Activated naive CD8-positive, alpha-beta T cell treated with anti-CD3 and anti-CD28 coated beads, Interleukin-2, amount 10 ng/mL, durations not matched to agents 7 days and 5 days (primary cell): ENCODE data around the gene SAA2. TPM values are rescaled to one million over a fixed set of nuclear protein-coding genes. Genes with fewer than 3 reads are reported as not detected.
"Not testable (repeated sequence)": the region's sequence is repeated elsewhere in the genome, so short reads cannot be mapped to it uniquely, and the experiment has no call there.

Experiments used
- ATAC-seq: fragments of 150-1000 bp; cut with Tn5 transposase; one replicate; pipeline ENCODE4 v1.10.0; 2021; ENCODE audit warnings: low read depth, moderate library complexity
- POLR2A ChIA-PET: fragments of 350-600 bp; sonication (Branson Sonifier 250); formaldehyde crosslinking; loops from one replicate; lab custom pipeline; 2021; ENCODE audit warnings: antibody characterized with exemption; lab: Charles Lee
- DNase-seq: peaks from one replicate; pipeline ENCODE4 v3.0.0; 2021
- H3K27ac Mint-ChIP-seq: one replicate; pipeline ENCODE4 v1.8.0; 2022; ENCODE audit warnings: mild to moderate bottlenecking, mixed read lengths
- H3K27me3 Mint-ChIP-seq: one replicate; pipeline ENCODE4 v1.8.0; 2022; ENCODE audit warnings: mild to moderate bottlenecking, moderate library complexity, mixed read lengths
- H3K36me3 Mint-ChIP-seq: one replicate; pipeline ENCODE4 v1.8.0; 2021; ENCODE audit warnings: mild to moderate bottlenecking, mixed read lengths
- H3K4me1 Mint-ChIP-seq: one replicate; pipeline ENCODE4 v1.8.0; 2021; ENCODE audit warnings: mixed read lengths
- H3K4me3 Mint-ChIP-seq: one replicate; pipeline ENCODE4 v1.8.0; 2022; ENCODE audit warnings: mild to moderate bottlenecking, moderate library complexity, mixed read lengths
- H3K9me3 Mint-ChIP-seq: one replicate; pipeline ENCODE4 v1.8.0; 2021; ENCODE audit warnings: mixed read lengths
- total RNA-seq, 2 experiments: library from RNA; stranded (reverse); gene quantifications; one replicate each; pipeline ENCODE4 v1.2.3, GENCODE V29; 2021

SAA2 gene
- total RNA-seq, 2 experiments from 2014 or later: not detected

GRCh38 chr11:18264677-18265555, 16.4 kb upstream of the SAA2 start:
- Mint-ChIP-seq H3K27me3 (peaks cover 4% of the 10 kb centered on the region), H3K36me3 (no peaks in the 10 kb centered on the region), H3K27ac (peak overlapping the region; percentile 49), H3K9me3 (no peaks in the 10 kb centered on the region), H3K4me1 (peaks cover 18% of the 10 kb centered on the region), H3K4me3 (no peak overlapping the region)
- DNase-seq (no peak), ATAC-seq (no peak)
- POLR2A ChIA-PET: no interaction called here

GRCh38 chr11:18264035-18264434, 15.6 kb upstream of the SAA2 start:
- POLR2A ChIA-PET: no interaction called here
- DNase-seq (no peak), ATAC-seq (no peak)
- Mint-ChIP-seq H3K27ac (no peak overlapping the region), H3K27me3 (peaks cover 9% of the 10 kb centered on the region), H3K4me3 (no peak overlapping the region), H3K9me3 (no peaks in the 10 kb centered on the region), H3K36me3 (no peaks in the 10 kb centered on the region), H3K4me1 (peaks cover 18% of the 10 kb centered on the region)

GRCh38 chr11:18262681-18263350, 14.3 kb upstream of the SAA2 start:
- not testable (repeated sequence) for H3K9me3 Mint-ChIP-seq
- peaks cover 12% of the 10 kb centered on the region for H3K27me3 Mint-ChIP-seq

GRCh38 chr11:18261721-18262120, 13.3 kb upstream of the SAA2 start:
- POLR2A ChIA-PET: no interaction called here
- DNase-seq: no peak
- no peak overlapping the region for H3K4me3 Mint-ChIP-seq

More at GRCh38 chr11:18262681-18263350, 14.3 kb upstream of the SAA2 start:
- H3K36me3 Mint-ChIP-seq, POLR2A ChIA-PET, DNase-seq, ATAC-seq, H3K27ac Mint-ChIP-seq, H3K4me3 Mint-ChIP-seq: not testable (repeated sequence)
- H3K4me1 Mint-ChIP-seq: peaks cover 14% of the 10 kb centered on the region

DNA sequence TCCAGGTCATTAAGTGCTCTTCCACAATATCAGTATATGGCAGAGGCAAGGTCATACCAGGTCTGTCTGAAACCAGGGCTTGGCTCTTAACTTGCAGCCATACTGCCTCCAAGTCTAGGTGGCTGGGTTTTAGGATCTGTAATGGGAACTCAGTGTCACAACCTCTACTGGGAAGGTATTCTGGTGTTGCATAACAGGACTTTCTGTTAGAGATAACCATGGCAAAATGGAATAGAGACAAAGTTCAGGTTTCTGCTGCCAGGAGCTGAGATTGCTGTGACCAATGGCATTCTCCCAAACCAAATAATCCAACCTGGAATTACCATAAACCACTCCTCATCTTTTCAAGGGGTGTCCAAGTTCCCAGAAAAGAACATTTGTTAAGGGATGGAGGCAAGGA, 10.8 kb upstream of the SAA2 start:
- Mint-ChIP-seq H3K9me3 (no peaks in the 10 kb centered on the region), H3K27ac (no peak overlapping the region), H3K36me3 (no peaks in the 10 kb centered on the region), H3K4me1 (peaks cover 4% of the 10 kb centered on the region), H3K4me3 (no peak overlapping the region), H3K27me3 (peaks cover 12% of the 10 kb centered on the region)
- POLR2A ChIA-PET: no interaction called here
- DNase-seq: no peak
- no peak for ATAC-seq

More at GRCh38 chr11:18261721-18262120, 13.3 kb upstream of the SAA2 start:
- Mint-ChIP-seq H3K9me3 (no peaks in the 10 kb centered on the region), H3K27ac (no peak overlapping the region), H3K4me1 (peaks cover 11% of the 10 kb centered on the region), H3K27me3 (peaks cover 15% of the 10 kb centered on the region), H3K36me3 (no peaks in the 10 kb centered on the region)
- no peak for ATAC-seq

DNA sequence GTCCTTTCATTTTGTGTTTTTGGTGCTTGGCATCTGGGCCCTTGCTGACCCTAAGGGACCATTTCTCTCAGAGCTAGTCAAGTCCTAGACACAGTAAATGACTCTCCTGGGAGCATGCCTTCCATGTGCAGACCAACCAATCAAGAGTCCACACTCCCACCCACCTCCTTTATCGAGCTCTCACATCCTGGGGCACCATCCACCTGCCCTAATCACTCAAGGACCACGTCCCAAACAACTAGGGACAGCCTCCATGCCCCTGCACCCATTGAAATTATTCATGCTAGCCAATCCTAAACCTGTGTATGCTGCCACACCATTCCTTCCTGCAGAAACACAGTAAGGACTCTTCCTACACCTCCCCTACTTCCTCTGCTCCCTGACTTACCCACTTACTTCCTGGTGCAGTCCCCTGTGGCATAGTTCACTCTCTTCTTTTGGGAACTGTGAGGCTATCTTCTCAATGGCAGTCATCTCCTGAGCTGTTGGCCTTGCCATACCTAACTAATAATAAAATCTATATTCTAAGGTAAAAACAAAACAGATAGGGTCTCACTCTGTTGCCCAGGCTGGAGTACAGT, 6.4 kb upstream of the SAA2 start:
- ATAC-seq: no peak
- DNase-seq: no peak

GRCh38 chr11:18253778-18254338, 5.4 kb upstream of the SAA2 start:
- no peaks in the 10 kb centered on the region for H3K36me3 Mint-ChIP-seq
- peaks cover 2% of the 10 kb centered on the region for H3K4me1 Mint-ChIP-seq
- H3K27ac Mint-ChIP-seq: no peak overlapping the region
- H3K4me3 Mint-ChIP-seq: no peak overlapping the region
- POLR2A ChIA-PET: no interaction called here
- H3K27me3 Mint-ChIP-seq: peaks cover 13% of the 10 kb centered on the region
- H3K9me3 Mint-ChIP-seq: no peaks in the 10 kb centered on the region
- ATAC-seq (no peak), DNase-seq (no peak)

More for the DNA sequence above, 6.4 kb upstream of the SAA2 start:
- no peaks in the 10 kb centered on the region for H3K9me3 Mint-ChIP-seq
- H3K36me3 Mint-ChIP-seq: no peaks in the 10 kb centered on the region
- H3K27me3 Mint-ChIP-seq: peaks cover 18% of the 10 kb centered on the region
- H3K4me1 Mint-ChIP-seq: peaks cover 2% of the 10 kb centered on the region
- H3K4me3 Mint-ChIP-seq: no peak overlapping the region
- no peak overlapping the region for H3K27ac Mint-ChIP-seq
- POLR2A ChIA-PET: no interaction called here

GRCh38 chr11:18253233-18253632, 4.8 kb upstream of the SAA2 start:
- Mint-ChIP-seq H3K4me3 (no peak overlapping the region), H3K36me3 (no peaks in the 10 kb centered on the region), H3K9me3 (no peaks in the 10 kb centered on the region), H3K27ac (no peak overlapping the region), H3K4me1 (peaks cover 2% of the 10 kb centered on the region), H3K27me3 (peaks cover 13% of the 10 kb centered on the region)
- ATAC-seq (no peak), DNase-seq (no peak)
- POLR2A ChIA-PET: interaction anchor here (0.7 kb wide), 1 partner anchor 142 kb away, joined by 3 read pairs; no protein-coding TSS in a partner anchor

DNA sequence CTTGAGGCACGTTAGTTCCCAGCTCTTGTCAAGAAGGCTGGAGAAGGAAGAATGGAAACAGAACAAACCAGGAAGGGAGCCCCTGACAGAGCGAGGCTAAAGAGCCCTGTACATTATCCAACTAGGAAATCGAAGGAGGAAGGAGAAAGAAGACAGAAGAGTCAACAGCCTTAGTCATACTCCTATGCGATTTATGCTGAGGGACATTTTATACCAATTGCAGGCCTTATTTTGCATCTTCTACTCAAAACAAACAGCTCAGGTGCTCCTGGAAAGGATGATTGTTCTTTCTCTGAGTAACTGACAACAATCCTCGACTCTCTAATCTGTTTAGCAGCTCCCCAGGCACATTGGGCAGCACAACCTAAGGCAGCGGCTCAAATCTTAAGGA, 1.3 kb downstream of the SAA2 start:
- H3K36me3 Mint-ChIP-seq, ATAC-seq, H3K27me3 Mint-ChIP-seq, H3K9me3 Mint-ChIP-seq, DNase-seq: not testable (repeated sequence)
- Mint-ChIP-seq H3K4me3 (peak overlapping the region; percentile 79), H3K4me1 (peaks cover 14% of the 10 kb centered on the region), H3K27ac (peak overlapping the region; percentile 81)
- POLR2A ChIA-PET: interaction anchor here (1.8 kb wide), 1 partner anchor 148 kb away, joined by 5 read pairs; no protein-coding TSS in a partner anchor

DNA sequence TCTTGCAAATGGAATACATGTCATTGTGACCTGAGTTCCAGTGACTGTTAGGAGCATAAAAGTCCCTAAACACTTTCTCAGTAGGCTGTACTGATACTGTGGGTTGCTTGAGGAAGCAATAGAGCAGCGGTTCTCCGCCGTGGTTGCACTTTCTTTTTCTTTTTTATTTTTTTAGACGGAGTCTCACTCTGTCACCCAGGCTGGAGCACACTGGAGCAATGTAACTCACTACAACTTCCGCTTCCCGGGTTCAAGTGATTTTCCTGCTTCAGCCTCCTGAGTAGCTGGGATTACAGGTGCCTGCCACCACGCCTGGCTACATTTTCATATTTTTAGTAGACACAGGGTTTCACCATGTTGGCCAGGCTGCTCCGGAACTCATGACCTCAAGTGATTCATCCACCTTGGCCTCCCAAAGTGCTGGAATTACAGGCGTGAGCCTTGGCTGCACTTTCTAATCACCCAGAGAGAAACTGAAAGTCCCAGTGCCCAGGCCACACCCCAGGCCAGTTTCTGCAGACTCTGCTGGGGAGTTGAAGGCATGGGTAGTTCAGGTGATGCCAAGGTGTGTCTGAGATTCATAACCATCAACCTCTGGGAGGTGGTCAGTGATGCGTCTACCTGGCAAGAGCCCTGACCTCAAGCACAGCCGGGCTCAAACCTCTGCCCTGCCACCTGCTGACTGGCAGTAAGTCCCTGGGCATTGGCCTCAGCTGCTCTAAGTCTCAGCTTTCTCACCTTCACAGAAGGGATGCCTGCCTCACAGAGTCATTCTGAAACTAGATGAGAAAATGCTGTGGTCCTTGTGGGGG, 1.9 kb downstream of the SAA2 start:
- peaks cover 14% of the 10 kb centered on the region for H3K4me1 Mint-ChIP-seq
- POLR2A ChIA-PET: interaction anchor here (1.1 to 1.8 kb wide), 2 partner anchors 75 to 149 kb away, joined by 5 read pairs; partner anchors contain the start of gene HPS5
- ATAC-seq: peak; percentile 64
- H3K4me3 Mint-ChIP-seq: peak overlapping the region; percentile 79
- not testable (repeated sequence) for DNase-seq, H3K9me3 Mint-ChIP-seq, H3K27me3 Mint-ChIP-seq, H3K36me3 Mint-ChIP-seq
- peak overlapping the region; percentile 81 for H3K27ac Mint-ChIP-seq

DNA sequence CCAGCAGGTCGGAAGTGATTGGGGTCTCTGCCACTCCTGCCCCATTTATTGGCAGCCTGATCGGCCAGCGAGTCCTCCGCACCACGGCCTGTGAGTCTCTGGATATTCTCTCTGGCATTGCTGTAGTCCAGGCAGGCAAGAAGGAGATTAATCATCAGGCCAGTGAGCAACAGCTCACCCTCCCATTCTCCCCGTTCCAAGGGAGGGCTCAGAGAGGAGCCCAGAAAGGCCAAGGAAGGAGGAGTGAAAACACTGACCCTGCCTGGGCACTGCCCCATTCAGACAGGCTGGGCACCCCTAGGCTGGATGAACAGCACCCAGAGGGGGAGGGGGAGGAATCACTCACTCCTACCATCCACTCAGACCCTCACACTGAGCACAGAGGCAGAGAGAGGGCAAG, 3.1 kb downstream of the SAA2 start:
- H3K36me3 Mint-ChIP-seq: no peaks in the 10 kb centered on the region

GRCh38 chr11:18243783-18244362, 4.6 kb downstream of the SAA2 start:
- Mint-ChIP-seq H3K9me3 (no peaks in the 10 kb centered on the region), H3K27ac (peak overlapping the region; percentile 10), H3K36me3 (no peaks in the 10 kb centered on the region), H3K4me3 (no peak overlapping the region), H3K27me3 (peaks cover 18% of the 10 kb centered on the region), H3K4me1 (peaks cover 14% of the 10 kb centered on the region)
- ATAC-seq (peak; percentile 59), DNase-seq (peak; percentile 53)
- POLR2A ChIA-PET: interaction anchor here (0.9 to 1.4 kb wide), 6 partner anchors 79 to 374 kb away, joined by 3 to 5 read pairs (median 4); partner anchors contain the start of genes GTF2H1, HPS5, LDHA and SAAL1

More for the DNA sequence above, 3.1 kb downstream of the SAA2 start:
- no peak for DNase-seq
- peak overlapping the region; percentile 22 for H3K27ac Mint-ChIP-seq
- peaks cover 14% of the 10 kb centered on the region for H3K4me1 Mint-ChIP-seq
- peaks cover 11% of the 10 kb centered on the region for H3K27me3 Mint-ChIP-seq
- ATAC-seq: no peak
- no peak overlapping the region for H3K4me3 Mint-ChIP-seq
- POLR2A ChIA-PET: no interaction called here
- no peaks in the 10 kb centered on the region for H3K9me3 Mint-ChIP-seq
